HTERT RPE-1 (cell line): ENCODE measurements around the gene PAX5.
"Not testable (repeated sequence)": the region's sequence is repeated elsewhere in the genome, so short reads cannot be mapped to it uniquely, and the experiment has no call there.

Experiments
- in situ Hi-C: fragments of 300-500 bp; cut with MboI; formaldehyde crosslinking; loops from 4 replicates; pipeline ENCODE4 v1.14.3; 2020; ENCODE audit warnings: low sequenced_read_pairs

Gene PAX5

DNA sequence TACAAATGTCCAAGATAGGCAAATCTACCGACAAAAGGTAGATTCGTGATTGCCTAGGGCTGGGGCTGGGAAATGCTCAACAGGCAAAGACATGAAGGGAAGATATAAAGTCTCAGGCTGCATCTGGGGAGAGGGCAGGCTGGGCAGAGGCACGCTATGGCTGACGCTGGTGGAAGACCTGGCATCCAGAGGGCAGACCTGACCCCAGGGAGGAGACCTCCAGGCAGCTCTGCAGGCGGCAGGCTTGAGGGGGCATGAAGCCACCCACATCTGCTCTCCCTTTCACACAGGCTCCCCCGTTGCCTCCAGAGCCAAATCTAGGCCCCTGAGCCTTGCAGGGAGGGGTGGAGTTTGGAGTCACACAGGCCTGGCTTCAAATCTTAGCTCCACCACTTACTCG lies 145.5 kb downstream of the PAX5 start:
- in situ Hi-C loops, result no loop called here

DNA sequence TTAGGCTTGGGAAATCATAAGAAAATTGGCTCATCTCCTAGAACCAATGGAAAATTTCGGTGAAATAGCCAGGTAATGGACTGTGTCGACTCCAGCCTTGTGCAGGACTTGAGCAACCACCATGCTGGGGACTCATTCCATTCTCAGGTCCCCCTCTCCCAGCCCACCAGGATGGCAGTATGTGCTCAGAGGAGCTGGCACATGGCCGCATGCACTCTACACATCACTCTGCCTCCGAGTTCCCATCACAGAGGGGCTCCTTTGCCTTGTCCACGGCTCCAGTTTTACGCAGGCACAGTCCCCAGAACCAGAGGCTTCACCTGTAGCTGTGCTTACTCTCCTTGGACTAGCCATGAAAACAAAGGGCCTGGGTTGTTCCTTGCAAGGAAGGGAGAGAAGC lies 149.3 kb downstream of the PAX5 start:
- in situ Hi-C loops, result no loop called here

DNA sequence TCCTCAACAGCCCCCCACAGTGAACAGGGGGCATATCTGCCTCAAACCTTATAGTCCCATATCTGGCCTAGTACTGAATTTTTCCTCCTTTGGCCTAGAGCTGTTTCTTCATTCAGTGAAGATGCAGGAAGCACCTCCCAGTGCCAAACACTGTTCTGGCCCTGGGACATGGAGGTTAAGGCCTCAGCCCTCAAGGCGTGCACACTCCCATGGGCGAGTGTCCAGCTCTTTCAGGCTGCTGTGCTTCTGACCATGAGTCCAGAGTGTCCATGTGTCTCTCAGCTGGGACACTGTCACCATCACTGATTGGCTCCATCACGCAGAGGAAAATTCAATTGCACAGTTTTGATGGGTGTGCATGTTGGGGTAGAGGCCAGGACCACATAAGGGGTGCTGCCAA lies 151.5 kb downstream of the PAX5 start:
- in situ Hi-C loops, result no loop called here

DNA sequence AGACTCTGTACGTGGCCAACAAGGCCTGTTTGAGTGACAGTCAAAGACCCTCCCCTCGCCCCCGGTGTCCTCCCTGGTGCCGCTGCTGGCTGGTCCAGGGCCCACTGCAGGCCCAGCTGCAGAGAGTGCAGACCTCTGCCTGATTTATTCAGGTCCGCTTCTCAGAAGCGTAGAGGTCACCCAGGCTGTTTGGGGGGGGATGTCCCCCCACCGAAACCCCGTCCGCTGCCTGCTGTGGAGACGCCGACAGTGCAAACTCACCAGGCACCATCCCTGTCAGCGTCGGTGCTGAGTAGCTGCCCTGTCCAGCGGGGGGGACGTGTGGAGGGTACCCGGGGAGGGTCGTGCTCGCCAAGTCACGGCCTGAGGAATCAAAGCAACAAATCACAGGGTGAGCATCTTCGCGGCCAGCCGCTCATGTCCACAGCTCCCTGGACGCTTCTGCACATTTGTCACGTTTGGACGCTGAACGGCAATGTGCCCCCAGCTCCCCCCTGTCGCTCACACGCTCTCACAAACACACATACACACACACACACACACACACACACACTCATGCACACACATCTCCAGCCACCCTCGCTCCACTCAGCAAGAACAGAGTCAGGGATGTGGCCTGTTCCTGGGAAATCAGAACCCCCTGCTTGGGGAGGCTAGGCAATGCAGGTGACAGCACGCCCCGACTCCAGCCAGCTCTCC lies 152.2 kb downstream of the PAX5 start:
- in situ Hi-C loops, result no loop called here

DNA sequence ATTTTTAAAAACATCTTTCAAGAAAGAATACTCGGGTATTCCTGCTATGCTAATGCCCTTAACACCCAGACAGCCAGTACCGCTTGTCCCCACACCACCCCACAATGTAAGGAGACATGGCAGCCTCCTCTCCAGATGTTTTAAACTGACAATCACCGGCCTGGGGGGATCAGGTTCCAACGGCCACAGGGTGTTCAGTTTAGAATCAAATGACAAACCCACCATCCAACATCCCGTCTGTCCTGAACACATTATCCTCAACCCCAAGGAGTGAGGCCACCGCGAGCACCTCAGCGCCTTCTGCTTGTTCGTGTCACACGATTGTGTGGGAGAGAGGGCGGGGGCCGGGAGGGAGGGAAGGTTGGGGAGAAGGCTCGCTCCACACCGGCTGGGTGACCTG lies 152.8 kb downstream of the PAX5 start:
- in situ Hi-C loops, result no loop called here

- in situ Hi-C loops, result no loop called here
Observed at GRCh38 chr9:36880075-36880474, 154.0 kb downstream of the PAX5 start.

- in situ Hi-C loops, result no loop called here
Observed at GRCh38 chr9:36878986-36879982, 154.8 kb downstream of the PAX5 start.

DNA sequence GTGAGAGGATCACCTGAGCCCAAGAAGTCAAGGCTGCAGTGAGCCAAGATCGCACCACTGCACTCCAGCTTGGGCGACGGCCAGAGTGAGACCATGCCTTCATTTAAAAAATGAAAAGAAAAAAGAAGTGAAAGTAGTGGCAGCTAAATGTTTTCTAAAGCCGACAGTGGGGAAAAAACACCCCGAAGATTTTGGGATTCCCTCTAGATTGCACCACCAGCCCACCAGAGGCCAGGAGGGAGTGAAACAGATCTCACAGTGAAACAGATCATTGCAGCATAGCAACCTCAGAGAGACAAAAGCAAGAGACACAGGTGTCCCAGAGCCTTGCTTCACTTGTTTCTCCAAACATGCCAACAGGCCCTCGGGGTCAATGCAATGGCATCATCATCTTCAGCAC lies 156.8 kb downstream of the PAX5 start:
- in situ Hi-C loops, result no loop called here

DNA sequence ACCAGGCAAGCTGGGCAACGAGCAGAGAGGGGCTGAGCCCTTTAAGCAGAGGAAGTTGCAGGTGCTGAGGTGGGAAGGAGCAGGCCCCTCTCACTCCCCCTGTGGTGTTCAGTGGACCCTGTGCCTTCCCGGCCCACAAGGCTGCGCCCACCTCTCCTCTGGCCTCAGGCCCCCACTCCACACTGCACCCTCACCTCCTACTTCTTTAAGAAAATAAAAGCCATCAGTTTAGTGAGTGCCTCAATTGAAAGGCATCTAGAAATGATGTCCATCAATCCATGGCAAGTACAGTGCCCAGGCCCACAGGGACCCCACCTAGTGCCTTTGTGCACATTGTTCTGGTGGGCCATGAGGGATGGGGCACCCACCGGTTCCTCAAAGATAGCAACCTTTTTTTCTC lies 158.0 kb downstream of the PAX5 start:
- in situ Hi-C loops, result no loop called here

- in situ Hi-C loops, result no loop called here
Observed at GRCh38 chr9:36874921-36875320, 159.1 kb downstream of the PAX5 start.

DNA sequence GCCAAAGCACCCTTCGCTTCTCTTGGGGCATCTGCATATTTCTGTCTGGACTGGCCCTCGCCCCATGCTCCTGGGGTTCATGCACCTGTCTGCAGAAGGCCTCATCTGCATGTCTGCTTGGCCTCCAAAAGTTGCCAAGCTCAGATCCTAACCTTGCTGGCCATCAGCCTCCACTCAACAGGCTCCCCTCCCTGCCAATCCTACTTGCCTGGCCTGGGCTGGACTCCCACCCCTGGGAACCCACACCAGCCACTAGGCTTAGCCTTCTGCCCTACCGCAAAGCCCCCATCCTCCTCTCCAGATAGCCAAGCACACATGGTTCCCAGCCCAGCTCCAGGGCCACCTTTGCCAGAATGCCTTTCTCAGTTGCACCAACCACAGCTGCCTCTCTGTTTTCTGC lies 159.8 kb downstream of the PAX5 start:
- in situ Hi-C loops, result no loop called here

DNA sequence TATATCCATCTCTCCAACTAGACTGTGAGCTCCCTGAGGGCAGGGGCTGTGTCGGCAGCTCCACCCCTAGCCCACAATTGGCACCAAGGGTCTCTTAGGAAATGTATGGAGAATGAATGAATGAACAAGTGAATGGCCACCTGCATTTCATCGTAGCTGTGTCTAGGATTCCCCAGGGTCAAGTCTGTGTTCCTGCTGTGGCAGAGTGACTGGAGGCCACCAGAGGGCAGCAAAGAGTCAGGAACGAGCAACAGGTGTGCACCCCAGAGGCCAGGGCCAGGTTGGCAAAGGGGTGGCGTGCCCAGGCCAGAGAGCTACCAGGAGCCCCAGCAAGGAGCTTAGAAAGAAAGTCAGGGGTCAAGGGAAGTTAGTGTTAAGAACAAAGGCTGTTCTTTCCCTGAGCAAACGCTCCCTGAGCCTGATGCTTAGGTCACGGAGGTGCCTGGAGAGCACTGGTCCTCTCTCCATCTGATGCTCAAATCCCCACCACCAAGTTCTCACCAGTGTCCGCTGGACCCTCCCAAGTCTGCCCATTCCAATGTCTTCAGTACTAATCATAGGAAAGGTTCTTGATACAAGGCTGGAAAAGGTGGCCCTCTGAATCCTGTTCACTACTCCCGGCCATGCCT lies 160.7 kb downstream of the PAX5 start:
- in situ Hi-C loops, result no loop called here

- in situ Hi-C loops, result no loop called here
Observed at GRCh38 chr9:36872641-36873040, 161.4 kb downstream of the PAX5 start.

- in situ Hi-C loops, result no loop called here
Observed at GRCh38 chr9:36871606-36872005, 162.5 kb downstream of the PAX5 start.

DNA sequence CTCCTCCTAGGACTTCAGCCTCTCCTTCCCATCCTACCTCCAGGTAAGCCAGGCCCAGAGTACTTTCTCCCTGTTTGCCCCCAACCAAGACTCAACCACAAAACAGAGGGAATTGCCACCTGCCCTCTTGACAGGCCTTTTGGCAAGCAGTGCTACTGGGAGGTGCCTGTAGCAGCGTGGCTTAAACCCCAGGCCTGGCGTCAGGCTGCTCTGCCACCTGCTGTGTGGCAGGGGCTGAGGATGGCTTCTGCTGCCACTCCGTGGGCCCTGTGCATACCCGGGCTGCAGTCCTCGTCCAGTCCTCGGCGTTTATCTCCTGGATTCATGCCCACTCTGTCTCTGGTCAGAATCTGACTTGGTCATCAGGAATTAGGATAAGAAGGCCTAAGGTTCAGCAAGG lies 163.1 kb downstream of the PAX5 start:
- in situ Hi-C loops, result no loop called here

DNA sequence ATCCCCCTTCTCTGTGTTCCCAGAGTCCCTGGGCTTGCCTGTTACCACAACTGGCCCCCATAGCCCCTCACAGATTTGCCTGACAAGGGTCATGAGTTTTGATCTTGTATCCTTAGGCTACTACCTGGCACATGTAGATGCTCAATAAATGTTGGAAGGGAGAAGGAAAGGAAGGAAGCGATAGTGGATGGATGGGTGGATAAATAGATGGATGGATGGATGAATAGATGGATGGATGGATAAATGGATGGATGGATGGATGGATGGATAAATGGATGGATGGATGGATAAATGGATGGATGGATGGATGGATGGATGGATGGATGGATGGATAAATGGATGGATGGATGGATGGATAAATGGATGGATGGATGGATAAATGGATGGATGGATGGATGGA lies 164.5 kb downstream of the PAX5 start:
- in situ Hi-C loops, result not testable (repeated sequence)

DNA sequence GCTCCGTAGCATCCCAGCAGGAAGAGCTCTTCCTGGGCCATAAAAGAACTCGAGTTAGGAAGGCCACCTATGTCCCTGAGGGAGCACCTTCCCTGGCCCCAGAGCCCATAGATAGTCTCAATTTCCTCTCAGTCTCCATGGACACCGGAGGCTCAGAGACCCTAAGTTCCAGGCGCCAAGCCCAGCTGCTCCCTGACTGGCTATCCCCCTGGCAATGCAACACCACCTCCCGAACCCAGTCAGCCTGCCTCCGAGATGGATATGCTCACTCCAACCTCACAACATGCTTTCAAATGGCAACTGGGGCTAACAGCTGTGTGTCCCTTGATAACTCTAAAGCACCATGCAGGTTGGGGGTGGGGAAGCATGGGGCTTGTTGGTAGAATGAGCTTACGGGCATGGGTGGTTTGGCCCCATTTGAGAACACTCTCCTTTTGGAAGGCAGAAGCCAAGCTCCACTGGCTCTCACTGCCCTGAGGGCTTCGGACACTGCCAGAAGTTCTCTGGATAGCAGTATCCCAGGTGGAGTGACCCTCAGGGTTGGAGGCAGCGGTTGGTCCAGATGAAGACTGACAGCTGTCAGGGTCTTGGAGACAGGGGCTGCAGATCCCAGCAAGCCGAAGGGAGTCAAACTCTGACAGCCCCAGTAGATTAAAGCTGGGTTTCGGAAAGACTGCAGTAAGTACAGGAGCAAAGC lies 165.3 kb downstream of the PAX5 start:
- in situ Hi-C loops, result no loop called here

GRCh38 chr9:36867672-36868471 lies 166.2 kb downstream of the PAX5 start:
- in situ Hi-C loops, result no loop called here

GRCh38 chr9:36867241-36867640 lies 166.8 kb downstream of the PAX5 start:
- in situ Hi-C loops, result no loop called here

GRCh38 chr9:36866840-36867239 lies 167.2 kb downstream of the PAX5 start:
- in situ Hi-C loops, result no loop called here
